Stimulated activated CD8-positive, alpha-beta memory T cell treated with anti-CD3 and anti-CD28 coated beads, Interleukin-15, amount 100 ng/mL, for 24 hours (primary cell): ENCODE measurements around the gene GBA2.

Source experiments
- DNase-seq: peaks from one replicate; pipeline ENCODE4 v3.0.0-alpha.2; 2020; ENCODE audit warnings: low read depth

The GBA2 gene

DNA sequence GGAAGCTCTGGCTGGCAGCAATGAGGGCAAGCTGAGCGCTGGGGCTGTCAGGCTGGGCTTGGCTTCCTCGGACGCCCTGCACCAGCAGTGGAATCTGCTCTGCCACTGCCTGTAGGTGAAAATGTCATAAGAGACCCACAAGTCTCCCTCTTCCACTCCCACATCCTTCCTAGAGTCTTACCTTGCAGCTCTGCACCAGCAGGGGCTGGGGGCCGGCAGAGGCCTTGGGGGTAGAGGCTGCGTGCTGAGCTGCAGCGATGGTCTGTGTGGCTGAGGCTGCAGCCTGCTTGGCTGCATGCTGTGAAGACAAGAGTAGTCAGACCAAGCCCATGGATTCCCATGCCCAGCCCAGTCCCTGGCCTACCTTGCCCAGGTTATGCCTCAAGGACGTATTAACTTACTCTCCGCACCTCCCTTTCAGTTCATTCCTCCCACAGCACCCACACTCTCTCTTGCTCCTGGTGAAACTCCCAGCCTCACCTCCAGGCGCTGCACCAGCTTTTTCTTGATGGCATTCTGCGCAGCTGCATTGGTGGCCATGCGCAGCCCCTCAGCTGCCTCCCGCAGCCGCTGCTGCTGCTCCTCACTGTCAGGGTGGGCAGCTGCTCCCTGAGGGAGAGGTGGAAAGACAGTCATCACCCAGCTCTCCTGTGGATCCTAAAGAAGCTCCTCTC is 34.3 kb downstream of the GBA2 start:
- no peak for DNase-seq

GRCh38 chr9:35714123-35714522 is 34.9 kb downstream of the GBA2 start:
- DNase-seq, result no peak

DNA sequence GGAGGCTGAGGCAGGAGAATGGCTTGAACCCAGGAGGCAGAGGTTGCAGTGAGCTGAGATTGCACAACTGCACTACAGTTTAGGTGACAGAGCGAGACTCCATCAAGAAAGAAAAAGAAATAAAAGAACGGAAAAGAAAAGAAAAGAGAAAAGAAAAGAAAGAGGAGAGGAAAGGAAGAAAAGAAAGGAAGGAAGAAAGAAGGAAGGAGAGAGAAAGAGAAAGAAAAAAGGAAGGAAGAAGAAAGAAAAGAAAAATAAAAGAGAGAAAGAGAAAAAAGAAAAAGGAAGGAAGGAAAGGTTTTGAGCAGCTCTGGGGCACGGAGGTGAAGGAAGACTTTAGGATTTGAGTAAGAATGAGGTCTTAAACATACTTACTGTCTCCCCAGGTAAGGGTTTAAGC is 35.5 kb downstream of the GBA2 start:
- DNase-seq, result no peak

GRCh38 chr9:35712762-35713400 is 36.1 kb downstream of the GBA2 start:
- DNase-seq, result no peak

DNA sequence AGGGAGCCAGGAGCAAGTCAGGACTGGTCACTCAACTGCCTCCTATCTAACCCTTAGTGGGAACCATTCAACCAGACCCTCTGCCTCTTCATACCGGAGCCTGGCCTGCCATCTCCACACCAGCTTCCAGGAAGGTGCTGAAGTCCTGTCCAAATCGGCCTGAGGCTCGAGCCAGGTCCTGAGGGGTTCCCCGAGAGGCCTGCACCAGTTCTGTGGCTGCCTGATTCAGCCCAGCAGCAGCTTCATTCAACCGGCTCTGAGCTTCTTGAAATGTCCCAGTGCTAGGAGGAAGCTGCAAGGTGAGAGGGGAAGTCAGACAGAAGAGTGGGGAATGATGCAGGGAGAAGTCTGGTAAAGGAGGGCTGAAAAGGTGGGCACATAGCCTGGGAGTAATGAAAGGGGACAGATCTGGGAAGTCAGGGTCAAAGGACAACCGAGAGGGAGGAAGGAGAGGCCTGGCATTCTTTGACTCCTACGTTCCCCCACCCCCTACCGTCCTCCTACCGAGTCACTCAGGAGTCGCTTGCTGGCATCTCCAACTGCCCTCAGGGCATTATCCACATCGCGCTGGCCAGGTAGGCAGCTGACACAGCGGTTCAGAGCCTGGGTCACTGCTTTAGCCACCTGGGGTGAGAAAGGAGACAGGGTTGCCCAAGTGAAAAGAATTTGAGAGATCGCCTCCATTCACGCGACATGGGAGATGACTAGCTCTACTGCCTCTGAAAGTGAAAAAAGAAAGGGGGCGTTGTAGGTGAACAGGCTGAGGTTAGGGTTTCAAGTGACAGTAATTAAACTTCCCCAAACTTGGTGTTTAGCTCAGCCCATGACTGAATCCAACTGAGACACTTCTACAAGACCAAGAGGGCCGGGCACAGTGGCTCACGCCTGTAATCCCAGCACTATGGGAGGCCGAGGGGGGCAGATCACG is 37.3 kb downstream of the GBA2 start:
- DNase-seq, result no peak

DNA sequence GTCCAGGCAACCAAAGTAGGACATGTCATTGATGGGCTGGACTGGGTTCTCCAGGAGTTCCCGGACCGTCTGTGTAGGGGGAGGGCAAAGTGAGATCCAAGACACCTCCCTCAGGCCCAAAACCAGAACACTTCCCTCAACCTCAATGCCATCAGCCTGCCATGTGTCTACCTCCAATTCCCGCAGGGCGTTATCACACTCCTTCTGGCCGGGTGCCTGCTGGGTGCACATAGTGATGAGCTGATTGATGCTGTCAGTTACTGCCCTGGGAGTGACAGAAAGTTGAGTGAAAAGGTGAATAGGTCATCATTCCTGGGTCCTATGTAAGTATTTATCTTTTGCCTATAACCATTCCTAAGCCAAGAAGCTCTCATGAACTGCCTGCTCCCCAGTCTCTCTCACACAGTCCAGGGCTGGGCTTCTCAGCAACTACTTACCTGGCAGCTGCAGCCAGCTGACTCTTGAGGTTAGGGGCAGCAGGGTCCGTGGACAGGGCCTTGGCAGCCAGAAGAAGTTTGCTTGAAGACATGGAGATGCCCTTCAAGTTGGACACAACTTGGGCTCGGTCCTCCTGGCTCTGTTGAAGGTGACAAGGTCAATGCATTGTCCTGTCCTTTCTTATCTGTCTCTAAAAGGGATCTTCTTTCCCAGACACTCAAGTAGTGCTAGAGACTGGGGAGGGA is 38.1 kb downstream of the GBA2 start:
- DNase-seq, result no peak

GRCh38 chr9:35708146-35708545 is 40.9 kb downstream of the GBA2 start:
- DNase-seq, result no peak

DNA sequence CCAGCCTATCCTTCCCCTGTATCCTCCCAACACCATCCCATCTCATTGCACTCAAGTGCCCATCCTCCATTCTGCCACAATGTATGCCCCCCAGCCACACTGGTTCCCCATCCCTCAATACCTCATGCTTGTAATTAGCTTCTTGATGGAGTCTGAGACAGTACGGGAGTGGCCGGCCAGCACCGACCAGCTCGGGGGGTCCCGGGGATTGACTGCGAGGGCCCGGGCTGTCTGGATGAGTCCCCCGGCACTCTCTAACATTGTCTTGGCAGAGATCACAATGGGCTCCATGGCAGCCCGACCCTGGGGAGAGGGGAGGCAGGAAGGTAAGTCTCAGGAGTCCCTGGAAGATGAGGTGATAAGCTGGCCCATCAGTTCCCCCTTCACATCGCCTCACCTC is 42.1 kb downstream of the GBA2 start:
- DNase-seq, result no peak

GRCh38 chr9:35705836-35706430 is 43.1 kb downstream of the GBA2 start:
- no peak for DNase-seq

GRCh38 chr9:35705372-35705771 is 43.7 kb downstream of the GBA2 start:
- no peak for DNase-seq

DNA sequence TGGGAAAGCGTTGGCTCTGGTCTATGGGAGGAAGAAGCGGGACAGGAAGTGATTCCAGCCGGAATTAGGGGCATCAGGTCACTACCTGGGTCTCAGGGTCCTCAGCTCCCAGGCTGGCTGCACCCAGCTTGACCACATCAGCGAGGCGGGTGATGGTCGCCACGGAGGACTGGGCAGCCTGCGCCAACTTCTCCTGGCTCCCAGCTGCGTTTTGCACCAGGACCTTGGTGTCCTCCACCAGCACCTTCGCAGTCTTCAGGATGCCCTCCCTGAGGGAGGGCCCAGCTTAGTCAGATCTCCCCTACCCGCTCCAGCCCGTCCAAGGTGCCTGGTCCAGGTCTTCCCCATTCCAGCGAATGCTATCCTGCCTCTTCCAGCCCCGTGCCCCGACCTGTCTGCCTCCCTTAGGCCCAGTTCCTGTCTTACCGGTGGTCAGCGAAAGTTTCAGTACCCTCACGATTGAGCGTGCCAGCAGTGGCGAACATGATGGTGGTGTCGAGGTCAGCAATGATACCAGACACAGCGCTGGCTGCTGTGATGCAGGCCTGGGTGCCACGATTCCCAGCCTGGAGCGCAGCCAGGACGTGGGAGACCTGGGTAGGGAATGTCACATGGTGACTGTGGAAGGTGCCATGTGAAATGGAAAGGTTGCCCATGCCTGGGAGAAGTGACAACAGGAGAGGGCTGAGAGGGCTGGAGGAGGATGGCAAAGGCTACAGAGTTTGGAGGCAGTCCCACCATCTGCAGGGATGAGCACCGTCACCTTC is 44.9 kb downstream of the GBA2 start:
- DNase-seq, result no peak

DNA sequence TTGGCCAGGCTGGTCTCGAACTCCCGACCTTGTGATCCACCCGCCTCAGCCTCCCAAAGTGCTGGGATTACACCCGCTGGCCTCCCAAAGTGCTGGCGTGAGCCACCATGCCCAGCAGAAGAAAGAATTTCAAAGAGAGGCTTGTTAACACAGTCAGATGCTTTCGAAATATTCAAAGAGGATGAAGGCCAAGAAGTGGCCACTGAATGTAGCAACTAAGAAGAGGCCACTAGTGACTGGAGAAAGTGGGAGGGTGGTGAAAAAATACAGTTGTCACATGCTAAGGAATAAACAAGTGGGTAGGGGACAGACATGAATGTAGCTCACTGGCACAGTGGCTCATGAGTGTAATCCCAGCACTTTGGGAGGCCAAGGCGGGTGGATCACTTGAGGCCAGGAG is 46.3 kb downstream of the GBA2 start:
- DNase-seq, result no peak

DNA sequence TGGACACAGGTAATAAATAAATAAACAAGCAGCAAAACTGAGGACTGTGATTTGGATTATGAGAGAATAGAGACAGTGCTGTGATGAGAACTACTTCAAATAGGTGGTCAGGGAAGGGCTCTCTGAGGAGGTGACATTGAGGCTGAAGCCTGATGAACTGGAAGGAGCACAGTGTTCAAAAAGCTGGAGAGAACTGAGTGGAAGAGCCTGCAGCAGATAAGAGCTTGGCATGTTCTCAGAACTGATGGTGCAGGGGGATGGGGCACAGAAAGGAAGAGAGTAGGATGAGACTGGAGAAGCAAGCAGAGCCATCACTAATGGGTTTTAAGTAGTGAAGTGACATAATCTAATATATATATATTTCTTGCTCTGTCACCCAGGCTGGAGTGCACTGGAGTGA is 48.1 kb downstream of the GBA2 start:
- DNase-seq, result no peak

DNA sequence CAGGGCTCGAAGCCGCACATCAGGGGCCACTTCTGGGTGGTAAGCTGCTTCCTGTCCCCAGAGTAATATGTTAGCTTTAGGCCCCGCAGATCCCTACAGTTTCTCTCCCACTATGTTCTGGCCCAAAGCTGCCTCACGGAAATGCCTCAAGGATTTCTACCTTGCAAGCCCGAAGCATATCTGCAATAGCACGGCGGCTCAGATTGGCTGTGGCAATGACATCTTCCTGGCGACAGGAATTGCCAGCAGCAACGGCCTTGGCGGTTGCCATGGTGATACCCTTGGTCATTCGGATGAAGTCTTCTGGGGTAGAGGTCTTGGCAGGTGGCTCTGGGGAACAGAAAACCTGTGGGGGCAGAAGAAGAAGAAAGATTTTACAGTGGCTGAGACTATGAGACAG is 49.0 kb downstream of the GBA2 start:
- no peak for DNase-seq

- DNase-seq, result no peak
Observed at GRCh38 chr9:35698231-35698630, 50.8 kb downstream of the GBA2 start.

- no peak for DNase-seq
Observed at GRCh38 chr9:35697486-35697885, 51.5 kb downstream of the GBA2 start.

- no peak for DNase-seq
Observed at GRCh38 chr9:35696520-35697215, 52.4 kb downstream of the GBA2 start.

DNA sequence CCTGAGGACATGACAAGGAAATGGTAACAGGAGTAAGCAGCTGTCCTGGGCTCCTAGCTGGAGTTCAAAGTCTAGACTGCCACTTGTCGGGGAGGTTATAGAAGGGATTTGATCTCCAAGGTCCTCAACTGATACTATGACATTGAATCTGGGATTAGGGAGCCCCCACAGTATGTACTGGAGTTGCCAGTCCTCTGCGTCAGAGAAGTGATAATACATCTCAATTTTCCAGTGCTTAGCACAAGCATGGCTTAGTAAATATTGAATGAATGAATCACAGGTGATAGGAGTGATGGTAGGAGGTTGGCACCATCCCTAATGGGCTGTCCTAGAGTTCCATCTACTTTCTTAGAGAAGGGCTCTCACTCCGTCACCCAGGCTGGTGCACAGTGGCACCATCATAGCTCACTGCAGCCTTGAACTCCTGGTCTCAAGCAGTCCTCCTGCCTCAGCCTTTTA is 53.1 kb downstream of the GBA2 start:
- no peak for DNase-seq

DNA sequence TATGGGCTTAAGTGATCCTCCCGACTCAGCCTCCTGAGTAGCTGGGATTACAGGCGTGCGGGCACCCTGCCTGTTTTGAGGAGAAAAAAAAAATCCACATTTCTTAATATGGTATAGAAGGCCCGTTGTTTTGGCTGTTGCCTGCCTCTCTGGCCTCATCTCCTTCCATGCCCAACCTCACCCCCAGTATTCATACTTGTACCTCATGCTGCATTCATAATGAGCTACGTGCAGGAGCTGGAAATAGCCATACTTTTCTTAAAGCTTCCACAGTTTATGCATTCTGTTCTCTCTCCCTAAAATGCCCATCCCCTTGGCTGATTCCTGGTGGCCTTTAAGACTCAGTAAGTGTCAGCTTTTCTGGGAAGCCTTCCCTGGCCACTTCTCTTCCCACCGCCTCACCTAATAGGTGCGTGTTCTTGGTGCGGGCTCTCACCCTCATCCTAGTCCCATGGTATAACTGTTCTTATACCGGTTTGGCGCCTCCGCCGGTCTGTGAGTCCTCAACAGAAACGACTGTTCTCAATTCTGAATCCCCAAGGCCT is 57.2 kb downstream of the GBA2 start:
- DNase-seq, result no peak

- DNase-seq, result no peak
Observed at GRCh38 chr9:35691334-35691650, 57.7 kb downstream of the GBA2 start.
